ENCODE data around the gene CFDP1. TPM values are rescaled to one million over a fixed set of nuclear protein-coding genes. Genes with fewer than 3 reads are reported as not detected.

The CFDP1 gene
- total and polyA plus RNA-seq, 2 of the 13 experiments (the other 11 are each of a cell fraction or from before 2014, with no cell fraction given): 78.6 to 153 TPM

DNA sequence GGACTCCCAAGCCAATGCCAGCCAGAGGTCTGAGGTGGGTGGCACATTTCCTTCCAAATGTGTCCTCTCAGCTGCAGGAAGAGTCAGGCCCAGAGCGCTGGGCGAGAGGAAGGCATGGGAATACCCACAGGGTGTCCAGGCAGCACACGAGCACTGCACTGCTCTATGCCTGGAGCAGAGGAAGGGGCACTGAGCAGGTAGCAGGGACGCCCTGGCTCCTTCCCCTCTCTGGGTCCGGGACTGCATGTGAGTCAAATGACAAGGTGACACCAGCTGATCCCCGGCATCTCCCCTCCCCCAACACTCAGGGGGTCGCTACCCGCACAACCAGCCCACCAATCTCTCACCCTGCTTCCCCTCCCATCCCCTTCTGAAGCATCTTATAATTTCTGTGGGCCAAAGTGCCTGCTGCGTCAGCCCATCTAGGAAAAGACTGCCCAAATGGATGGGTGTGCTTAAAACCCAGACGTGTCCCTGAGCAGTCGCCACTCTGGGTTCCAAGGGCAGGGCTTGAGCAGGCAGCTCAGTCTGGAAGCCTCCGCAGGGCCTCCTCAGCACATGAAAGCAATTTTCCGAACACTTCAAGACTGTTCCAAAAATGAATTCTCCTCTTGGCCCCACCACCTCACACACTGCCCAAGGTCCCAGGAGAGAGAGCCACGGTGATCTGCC, 169.9 kb downstream of the CFDP1 start (continued):
- TF ChIP-seq, protein P1, sequence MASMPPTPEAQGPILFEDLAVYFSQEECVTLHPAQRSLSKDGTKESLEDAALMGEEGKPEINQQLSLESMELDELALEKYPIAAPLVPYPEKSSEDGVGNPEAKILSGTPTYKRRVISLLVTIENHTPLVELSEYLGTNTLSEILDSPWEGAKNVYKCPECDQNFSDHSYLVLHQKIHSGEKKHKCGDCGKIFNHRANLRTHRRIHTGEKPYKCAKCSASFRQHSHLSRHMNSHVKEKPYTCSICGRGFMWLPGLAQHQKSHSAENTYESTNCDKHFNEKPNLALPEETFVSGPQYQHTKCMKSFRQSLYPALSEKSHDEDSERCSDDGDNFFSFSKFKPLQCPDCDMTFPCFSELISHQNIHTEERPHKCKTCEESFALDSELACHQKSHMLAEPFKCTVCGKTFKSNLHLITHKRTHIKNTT (CRISPR knock-in tag; IDR thresholded peaks at IDR 0.05): no peak
- TF ChIP-seq MEF2D (CRISPR knock-in tag; IDR thresholded peaks at IDR 0.05): no peak
- TF ChIP-seq ZNF496 (CRISPR knock-in tag; IDR thresholded peaks at IDR 0.05; ENCODE audit: insufficient replicate concordance): no peak
- TF ChIP-seq SCMH1 (CRISPR knock-in tag; IDR thresholded peaks at IDR 0.05; ENCODE audit: borderline replicate concordance): no peak
- TF ChIP-seq NRL (CRISPR knock-in tag; IDR thresholded peaks at IDR 0.05; ENCODE audit: borderline replicate concordance): no peak
- TF ChIP-seq RBM22 (optimal IDR thresholded peaks at IDR 0.05; ENCODE audit: low read length): no peak
- no peak for TF ChIP-seq ZNF816 (CRISPR knock-in tag; IDR thresholded peaks at IDR 0.05; ENCODE audit: borderline replicate concordance)
- TF ChIP-seq ZC3H13 (CRISPR knock-in tag; IDR thresholded peaks at IDR 0.05): no peak
- TF ChIP-seq NR2F1 (CRISPR knock-in tag; IDR thresholded peaks at IDR 0.05): 0 out of 4 replicates have a peak, but pooled peaks of 1 of the 2 experiments have one; percentile 2
- no peak for TF ChIP-seq POLR2AphosphoS5 (IDR thresholded peaks at IDR 0.05; ENCODE audit: low read depth, low read length)
- TF ChIP-seq ZNF460 (CRISPR knock-in tag; IDR thresholded peaks at IDR 0.05; ENCODE audit: borderline replicate concordance): no peak
- TF ChIP-seq, protein P2, sequence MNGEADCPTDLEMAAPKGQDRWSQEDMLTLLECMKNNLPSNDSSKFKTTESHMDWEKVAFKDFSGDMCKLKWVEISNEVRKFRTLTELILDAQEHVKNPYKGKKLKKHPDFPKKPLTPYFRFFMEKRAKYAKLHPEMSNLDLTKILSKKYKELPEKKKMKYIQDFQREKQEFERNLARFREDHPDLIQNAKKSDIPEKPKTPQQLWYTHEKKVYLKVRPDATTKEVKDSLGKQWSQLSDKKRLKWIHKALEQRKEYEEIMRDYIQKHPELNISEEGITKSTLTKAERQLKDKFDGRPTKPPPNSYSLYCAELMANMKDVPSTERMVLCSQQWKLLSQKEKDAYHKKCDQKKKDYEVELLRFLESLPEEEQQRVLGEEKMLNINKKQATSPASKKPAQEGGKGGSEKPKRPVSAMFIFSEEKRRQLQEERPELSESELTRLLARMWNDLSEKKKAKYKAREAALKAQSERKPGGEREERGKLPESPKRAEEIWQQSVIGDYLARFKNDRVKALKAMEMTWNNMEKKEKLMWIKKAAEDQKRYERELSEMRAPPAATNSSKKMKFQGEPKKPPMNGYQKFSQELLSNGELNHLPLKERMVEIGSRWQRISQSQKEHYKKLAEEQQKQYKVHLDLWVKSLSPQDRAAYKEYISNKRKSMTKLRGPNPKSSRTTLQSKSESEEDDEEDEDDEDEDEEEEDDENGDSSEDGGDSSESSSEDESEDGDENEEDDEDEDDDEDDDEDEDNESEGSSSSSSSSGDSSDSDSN (CRISPR knock-in tag; IDR thresholded peaks at IDR 0.05): no peak
- TF ChIP-seq, protein P3, sequence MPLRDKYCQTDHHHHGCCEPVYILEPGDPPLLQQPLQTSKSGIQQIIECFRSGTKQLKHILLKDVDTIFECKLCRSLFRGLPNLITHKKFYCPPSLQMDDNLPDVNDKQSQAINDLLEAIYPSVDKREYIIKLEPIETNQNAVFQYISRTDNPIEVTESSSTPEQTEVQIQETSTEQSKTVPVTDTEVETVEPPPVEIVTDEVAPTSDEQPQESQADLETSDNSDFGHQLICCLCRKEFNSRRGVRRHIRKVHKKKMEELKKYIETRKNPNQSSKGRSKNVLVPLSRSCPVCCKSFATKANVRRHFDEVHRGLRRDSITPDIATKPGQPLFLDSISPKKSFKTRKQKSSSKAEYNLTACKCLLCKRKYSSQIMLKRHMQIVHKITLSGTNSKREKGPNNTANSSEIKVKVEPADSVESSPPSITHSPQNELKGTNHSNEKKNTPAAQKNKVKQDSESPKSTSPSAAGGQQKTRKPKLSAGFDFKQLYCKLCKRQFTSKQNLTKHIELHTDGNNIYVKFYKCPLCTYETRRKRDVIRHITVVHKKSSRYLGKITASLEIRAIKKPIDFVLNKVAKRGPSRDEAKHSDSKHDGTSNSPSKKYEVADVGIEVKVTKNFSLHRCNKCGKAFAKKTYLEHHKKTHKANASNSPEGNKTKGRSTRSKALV (CRISPR knock-in tag; IDR thresholded peaks at IDR 0.05): no peak
- no peak for TF ChIP-seq ZFY (CRISPR knock-in tag; IDR thresholded peaks at IDR 0.05)
- TF ChIP-seq ZNF501 (CRISPR knock-in tag; IDR thresholded peaks at IDR 0.05): no peak

Data from HepG2 (cell line).